HFFc6 (cell line): Measurements from ENCODE around the gene FXN. TPM values are rescaled to one million over a fixed set of nuclear protein-coding genes. Genes with fewer than 3 reads are reported as not detected.
"Not testable (repeated sequence)": the region's sequence is repeated elsewhere in the genome, so short reads cannot be mapped to it uniquely, and the experiment has no call there.

Source experiments
- DNase-seq: peaks from one replicate; pipeline ENCODE4 v3.0.0-alpha.2; 2018
- H3K27ac Mint-ChIP-seq: 2 replicates; pipeline ENCODE4 v1.8.0; 2020; ENCODE audit warnings: mild to moderate bottlenecking, mixed read lengths
- H3K27me3 Mint-ChIP-seq: 2 replicates; pipeline ENCODE4 v1.8.0; 2021; ENCODE audit warnings: mild to moderate bottlenecking, moderate library complexity, mixed read lengths; ENCODE audit not compliant: insufficient read depth
- H3K36me3 Mint-ChIP-seq: 2 replicates; pipeline ENCODE4 v1.8.0; 2021; ENCODE audit warnings: low read depth, mixed read lengths
- H3K4me1 Mint-ChIP-seq: 2 replicates; pipeline ENCODE4 v1.8.0; 2020; ENCODE audit warnings: low read depth, mixed read lengths
- H3K4me3 Mint-ChIP-seq: 2 replicates; pipeline ENCODE4 v1.8.0; 2020; ENCODE audit warnings: mild to moderate bottlenecking, moderate library complexity, mixed read lengths
- H3K9me3 Mint-ChIP-seq: 2 replicates; pipeline ENCODE4 v1.8.0; 2020; ENCODE audit warnings: mild to moderate bottlenecking, mixed read lengths
- CTCF ChIP-seq: fragments of 200-600 bp; sonication (generic); IDR thresholded peaks from 2 replicates; pipeline ENCODE4 v1.5.0; 2021; ENCODE audit warnings: antibody characterized with exemption, mild to moderate bottlenecking
- long read RNA-seq: library from polyadenylated mRNA; unstranded; transcript quantifications from one replicate; pipeline ENCODE4 v2.0.0, GENCODE V29; 2019
- total RNA-seq, 6 experiments: library from RNA; stranded (reverse); fragmentation: NEBNext Ultra II Directional; extraction: Animal tissue kit (Norgen Biotek cat#: 25700); gene quantifications; 2 replicates in 1 of 6; 3 replicates in 5 of 6; pipeline ENCODE4 v1.2.3, GENCODE V29; 2021

FXN gene
- total RNA-seq, result 10 to 100 TPM; 17.3 to 22.3 (median 18.5) TPM
- long read RNA-seq, full-length matches to known transcripts, result 28 of 30 reads
- long read RNA-seq, partial matches to known transcripts, result 2 of 30 reads
- long read RNA-seq, other reads (novel, unspliced or antisense), result 0 of 30 reads

- Mint-ChIP-seq H3K9me3 (no peaks in the 10 kb centered on the region), H3K4me3 (peak within 1 kb of the TSS; percentile 93), H3K36me3 (no peaks in the 10 kb centered on the region), H3K4me1 (peaks cover 18% of the 10 kb centered on the region), H3K27ac (peak within 1 kb of the TSS; percentile 81), H3K27me3 (peaks cover 2% of the 10 kb centered on the region)
- TF ChIP-seq CTCF, result peak; percentile 100
- DNase-seq, result peak; percentile 66
Observed at GRCh38 chr9:69035438-69036308, at the start of gene FXN. Gene FXN (plus strand): TSS chr9:69035752. CDS start chr9:69035783, 31 bp downstream.

GRCh38 chr9:68986949-68987348 lies 48.6 kb upstream of the FXN start:
- not testable (repeated sequence) for H3K27ac Mint-ChIP-seq, H3K4me1 Mint-ChIP-seq, DNase-seq, H3K4me3 Mint-ChIP-seq, H3K9me3 Mint-ChIP-seq, H3K27me3 Mint-ChIP-seq, H3K36me3 Mint-ChIP-seq

- no peak for TF ChIP-seq CTCF
- Mint-ChIP-seq H3K27me3 (peaks cover 13% of the 10 kb centered on the region), H3K4me1 (no peaks in the 10 kb centered on the region), H3K27ac (no peak overlapping the region), H3K9me3 (no peaks in the 10 kb centered on the region), H3K36me3 (no peaks in the 10 kb centered on the region), H3K4me3 (no peak overlapping the region)
- no peak for DNase-seq
Observed at GRCh38 chr9:68991457-68991856, 44.1 kb upstream of the FXN start.

- no peaks in the 10 kb centered on the region for H3K36me3 Mint-ChIP-seq
- no peaks in the 10 kb centered on the region for H3K4me1 Mint-ChIP-seq
- H3K4me3 Mint-ChIP-seq, result no peak overlapping the region
Observed at GRCh38 chr9:68995776-68996175, 39.8 kb upstream of the FXN start.

GRCh38 chr9:68996462-68996861 lies 39.1 kb upstream of the FXN start:
- no peaks in the 10 kb centered on the region for H3K36me3 Mint-ChIP-seq
- H3K27me3 Mint-ChIP-seq, result peaks cover 17% of the 10 kb centered on the region

More at GRCh38 chr9:68995776-68996175, 39.8 kb upstream of the FXN start:
- no peaks in the 10 kb centered on the region for H3K9me3 Mint-ChIP-seq
- H3K27me3 Mint-ChIP-seq, result peaks cover 17% of the 10 kb centered on the region
- no peak for DNase-seq
- no peak for TF ChIP-seq CTCF
- H3K27ac Mint-ChIP-seq, result no peak overlapping the region

More at GRCh38 chr9:68996462-68996861, 39.1 kb upstream of the FXN start:
- Mint-ChIP-seq H3K9me3 (no peaks in the 10 kb centered on the region), H3K4me1 (no peaks in the 10 kb centered on the region), H3K4me3 (no peak overlapping the region), H3K27ac (no peak overlapping the region)
- no peak for TF ChIP-seq CTCF
- no peak for DNase-seq
